A673 (cell line): Measurements from ENCODE around the gene CFAP206. TPM values are rescaled to one million over a fixed set of nuclear protein-coding genes. Genes with fewer than 3 reads are reported as not detected.

Experiments
- BruUV-seq: library from RNA; stranded (reverse); fragments of 400-500 nt; replicated peaks from 2 replicates; lab custom pipeline; 2021; lab: Mats Ljungman, UMichigan
- CTCF ChIA-PET: fragments of 300-600 bp; sonication (Branson Sonifier 250); formaldehyde crosslinking; loops from one replicate; lab custom pipeline; 2022; ENCODE audit warnings: antibody characterized with exemption; lab: Charles Lee
- POLR2A ChIA-PET: fragments of 300-600 bp; sonication (Branson Sonifier 250); formaldehyde crosslinking; loops from one replicate; lab custom pipeline; 2022; ENCODE audit warnings: antibody characterized with exemption; ENCODE audit not compliant: low non-redundant PET; lab: Charles Lee
- DNase-seq: peaks from one replicate; pipeline ENCODE4 v3.0.0-alpha.2; 2015; ENCODE audit warnings: low spot score
- H3K27ac ChIP-seq: fragments of 200-600 bp; sonication (generic); 2 replicates; pipeline ENCODE4 v1.5.1; 2016; ENCODE audit warnings: mixed run types, low read depth, mild to moderate bottlenecking, mixed read lengths, antibody characterized with exemption, low read length; ENCODE audit not compliant: poor library complexity, severe bottlenecking
- H3K27me3 ChIP-seq: fragments of 200-600 bp; sonication (generic); replicated peaks from 2 replicates; pipeline ENCODE4 v1.6.1; 2017; ENCODE audit warnings: mixed run types, low read depth, mild to moderate bottlenecking, mixed read lengths, antibody characterized with exemption, low read length; ENCODE audit not compliant: insufficient read depth, poor library complexity
- H3K36me3 ChIP-seq: fragments of 200-600 bp; sonication (generic); 2 replicates; pipeline ENCODE4 v1.6.1; 2016; ENCODE audit warnings: mixed run types, mild to moderate bottlenecking, mixed read lengths, antibody characterized with exemption, low read length; ENCODE audit not compliant: insufficient read depth, poor library complexity, severe bottlenecking
- H3K4me1 ChIP-seq: fragments of 200-600 bp; sonication (generic); 2 replicates; pipeline ENCODE4 v1.6.1; 2017; ENCODE audit warnings: mixed run types, mild to moderate bottlenecking, mixed read lengths, antibody characterized with exemption, low read length; ENCODE audit not compliant: insufficient read depth, poor library complexity, severe bottlenecking
- H3K4me3 ChIP-seq: fragments of 200-600 bp; sonication (generic); 2 replicates; pipeline ENCODE4 v1.5.1; 2016; ENCODE audit warnings: low read depth, mixed run types, mild to moderate bottlenecking, mixed read lengths, low read length; ENCODE audit not compliant: poor library complexity, severe bottlenecking
- H3K9me3 ChIP-seq: fragments of 200-600 bp; sonication (generic); 2 replicates; pipeline ENCODE4 v1.6.1; 2016; ENCODE audit warnings: mixed run types, low read depth, mild to moderate bottlenecking, mixed read lengths, antibody characterized with exemption, low read length; ENCODE audit not compliant: poor library complexity, severe bottlenecking
- CTCF ChIP-seq: fragments of 300-800, 200-600 bp; sonication (generic); conservative IDR thresholded peaks from 2 replicates; pipeline ENCODE4 v1.5.1; 2017; ENCODE audit warnings: low read depth, mild to moderate bottlenecking, antibody characterized with exemption, low read length, moderate library complexity, mixed read lengths
- EZH2 ChIP-seq: fragments of 200-600 bp; sonication (generic); IDR thresholded peaks from 2 replicates; pipeline ENCODE4 v1.6.1; 2017; ENCODE audit warnings: borderline replicate concordance, low read depth, mild to moderate bottlenecking, mixed read lengths, antibody characterized with exemption, low read length; ENCODE audit not compliant: poor library complexity, severe bottlenecking
- intact Hi-C: fragments of 100-400 bp; cut with micrococcal nuclease; formaldehyde crosslinking; loops from one replicate; pipeline ENCODE4 v1.10.0; 2022; ENCODE audit not compliant: unreplicated experiment
- total RNA-seq: library from RNA; stranded (reverse); gene quantifications from 2 replicates; pipeline ENCODE4 v1.2.3, GENCODE V29; 2021

Gene CFAP206
- total RNA-seq, 1 experiment from 2014 or later = not detected

GRCh38 chr6:87366899-87367298, 40.9 kb upstream of the CFAP206 start:
- TF ChIP-seq EZH2 (no peak), CTCF (no peak)
- Histone ChIP-seq H3K9me3 (no peaks in the 10 kb centered on the region), H3K27ac (no peak overlapping the region), H3K36me3 (no peaks in the 10 kb centered on the region), H3K27me3 (no peaks in the 10 kb centered on the region), H3K4me3 (no peak overlapping the region), H3K4me1 (no peaks in the 10 kb centered on the region)
- ChIA-PET POLR2A (no interaction called here), CTCF (no interaction called here)
- no TSS peak for BruUV-seq
- no peak for DNase-seq
- intact Hi-C loops = no loop called here

- H3K4me3 ChIP-seq = no peak overlapping the region
- no peak for TF ChIP-seq CTCF
- TF ChIP-seq EZH2 = no peak
- POLR2A ChIA-PET = no interaction called here
- intact Hi-C loops = no loop called here
- CTCF ChIA-PET = no interaction called here
- H3K36me3 ChIP-seq = no peaks in the 10 kb centered on the region
- H3K27me3 ChIP-seq = no peaks in the 10 kb centered on the region
- no peak overlapping the region for H3K27ac ChIP-seq
- H3K9me3 ChIP-seq = no peaks in the 10 kb centered on the region
- BruUV-seq = no TSS peak
- no peak for DNase-seq
- H3K4me1 ChIP-seq = no peaks in the 10 kb centered on the region
These were observed 34.4 kb upstream of the CFAP206 start for GRCh38 chr6:87373377-87373776.

GRCh38 chr6:87375315-87375714, 32.5 kb upstream of the CFAP206 start:
- POLR2A ChIA-PET = no interaction called here
- Histone ChIP-seq H3K4me3 (no peak overlapping the region), H3K27ac (no peak overlapping the region), H3K4me1 (no peaks in the 10 kb centered on the region), H3K9me3 (no peaks in the 10 kb centered on the region), H3K36me3 (no peaks in the 10 kb centered on the region), H3K27me3 (no peaks in the 10 kb centered on the region)
- no peak for DNase-seq
- TF ChIP-seq EZH2 = no peak
- no peak for TF ChIP-seq CTCF
- intact Hi-C loops = no loop called here
- BruUV-seq = no TSS peak
- CTCF ChIA-PET = no interaction called here
